ENCODE results near the gene TNFRSF1B.

Gene TNFRSF1B

DNA sequence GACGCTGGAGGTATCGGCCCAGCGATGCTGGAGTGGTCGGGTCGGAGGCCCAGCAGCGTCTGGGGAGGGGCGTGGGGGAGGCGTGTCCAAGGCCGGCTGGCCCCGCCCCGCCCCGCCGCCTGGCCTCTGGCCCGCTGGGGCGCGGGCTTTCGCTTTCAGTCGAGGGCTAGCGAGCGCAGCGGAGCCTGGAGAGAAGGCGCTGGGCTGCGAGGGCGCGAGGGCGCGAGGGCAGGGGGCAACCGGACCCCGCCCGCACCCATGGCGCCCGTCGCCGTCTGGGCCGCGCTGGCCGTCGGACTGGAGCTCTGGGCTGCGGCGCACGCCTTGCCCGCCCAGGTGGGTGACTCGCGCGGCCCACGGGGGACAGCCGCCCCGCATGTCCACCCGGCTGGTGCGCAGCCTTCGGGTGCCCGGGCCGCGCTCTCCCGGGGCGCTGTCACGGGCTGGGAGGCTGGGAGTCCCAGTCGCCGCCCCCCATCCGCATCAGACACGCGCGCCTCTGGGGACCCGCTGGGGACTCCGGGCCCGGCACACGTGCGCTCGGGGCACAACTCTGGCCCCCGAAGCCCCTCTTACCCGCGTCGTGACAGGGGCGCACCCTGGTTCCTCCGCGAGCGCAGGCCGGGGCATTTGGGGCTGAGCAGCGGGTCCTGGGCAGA lies at the start of gene TNFRSF1B:
TNFRSF1B (plus strand) TSS at position 158 of the 659 bp plus-strand sequence; CDS start at position 259, 101 bp downstream.
- peak; percentile 55 for DNase-seq (ENCODE audit: low spot score)

- no peak for DNase-seq (ENCODE audit: low spot score)
These were observed 45.4 kb upstream of the TNFRSF1B start for GRCh38 chr1:12121212-12122003.

DNA sequence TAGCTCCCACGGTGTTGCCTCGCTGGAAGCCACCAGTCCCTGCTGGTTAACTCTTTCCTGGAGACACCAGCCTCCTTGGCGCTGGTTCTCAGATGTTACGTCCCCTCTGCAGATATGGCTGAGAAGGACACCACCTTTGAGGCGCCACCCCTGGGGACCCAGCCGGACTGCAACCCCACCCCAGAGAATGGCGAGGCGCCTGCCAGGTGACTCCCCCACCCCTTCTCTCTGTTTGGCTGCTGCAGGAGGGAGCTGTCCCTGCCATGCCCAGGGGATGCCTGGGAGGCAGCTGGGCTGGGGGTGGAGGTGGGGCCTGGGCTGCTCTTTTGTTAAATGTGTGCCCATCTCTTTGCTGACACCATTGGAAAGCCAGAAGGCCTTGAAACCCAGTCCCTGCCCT lies 43.6 kb upstream of the TNFRSF1B start:
- no peak for DNase-seq (ENCODE audit: low spot score)

DNA sequence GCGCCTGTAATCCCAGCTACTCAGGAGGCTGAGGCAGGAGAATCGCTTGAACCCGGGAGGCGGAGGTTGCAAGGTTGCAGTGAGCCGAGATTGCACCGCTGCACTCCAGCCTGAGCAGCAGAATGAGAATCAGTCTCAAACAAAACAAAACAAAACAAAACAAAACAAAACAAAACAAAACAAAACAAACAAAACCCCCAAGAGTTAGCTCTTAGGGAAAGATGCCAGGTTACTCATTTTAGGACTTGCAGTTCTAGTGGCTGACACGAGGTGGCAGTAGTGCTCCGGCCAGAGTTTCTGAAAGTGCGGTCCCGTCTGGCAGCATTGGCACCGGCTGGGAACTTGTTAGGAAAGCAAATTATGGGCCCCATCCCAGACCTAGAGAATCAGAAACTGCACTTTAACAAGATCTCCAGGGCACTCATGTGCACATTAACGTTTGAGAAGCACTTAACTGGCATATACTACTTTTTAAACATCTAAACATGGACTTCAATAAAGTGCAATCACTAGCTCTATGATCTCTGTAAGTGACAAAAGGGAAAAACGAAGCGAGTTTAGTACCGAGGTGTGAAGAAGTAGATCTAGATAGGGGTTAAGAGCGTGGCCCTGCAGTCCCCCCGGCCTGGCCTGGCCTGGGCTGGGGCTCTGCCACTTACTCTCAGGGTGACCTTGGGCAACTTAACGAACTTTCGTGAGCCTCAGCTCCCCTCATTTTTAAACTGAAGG lies 41.9 kb upstream of the TNFRSF1B start:
- DNase-seq (ENCODE audit: low spot score): peak; percentile 86

DNA sequence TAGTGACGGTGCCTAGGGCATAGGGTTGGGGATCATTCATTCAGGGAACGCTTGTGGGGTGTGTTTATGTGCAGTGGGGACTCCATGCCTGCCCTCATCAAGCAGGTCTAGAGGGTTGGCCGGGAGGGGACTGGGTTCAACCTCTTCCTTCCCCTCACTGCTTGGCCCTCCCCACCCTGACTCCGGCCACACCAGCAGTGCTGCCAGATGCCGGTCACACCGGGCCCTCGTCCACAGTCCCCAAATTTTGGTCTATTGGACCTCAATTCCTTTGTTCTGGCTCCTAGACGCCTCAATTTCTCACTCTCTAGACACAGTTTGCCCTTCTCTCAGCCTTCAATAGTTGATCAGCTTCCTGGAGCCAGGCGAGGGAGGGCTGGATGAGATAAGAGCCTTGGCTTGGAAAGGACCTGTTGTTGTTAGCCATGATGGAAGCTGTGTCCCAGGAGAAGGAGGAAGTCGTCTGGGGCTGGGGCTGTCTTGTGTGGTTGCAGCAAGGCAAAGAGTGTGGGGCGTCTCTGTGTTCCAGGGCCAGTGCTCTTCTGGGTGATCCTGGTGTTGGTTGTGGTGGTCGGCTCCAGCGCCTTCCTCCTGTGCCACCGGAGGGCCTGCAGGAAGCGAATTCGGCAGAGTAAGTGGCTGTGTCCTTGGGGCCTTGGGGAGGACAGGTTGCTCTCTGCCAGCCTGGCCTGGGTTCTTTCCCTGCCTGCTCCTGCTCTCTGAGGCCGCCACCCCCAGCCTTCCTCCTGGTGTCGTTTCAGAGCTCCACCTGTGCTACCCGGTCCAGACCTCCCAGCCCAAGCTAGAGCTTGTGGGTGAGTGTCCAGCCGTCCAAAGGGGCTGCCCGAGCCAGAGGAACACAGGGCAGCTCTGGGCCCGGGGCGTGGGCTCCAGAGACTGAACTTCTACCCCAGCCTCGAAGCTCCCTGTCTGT lies 41.1 kb upstream of the TNFRSF1B start:
- no peak for DNase-seq (ENCODE audit: low spot score)

GRCh38 chr1:12126781-12127180 lies 40.0 kb upstream of the TNFRSF1B start:
- no peak for DNase-seq (ENCODE audit: low spot score)

- DNase-seq (ENCODE audit: low spot score): no peak
These were observed 39.5 kb upstream of the TNFRSF1B start for GRCh38 chr1:12127206-12127810.

DNA sequence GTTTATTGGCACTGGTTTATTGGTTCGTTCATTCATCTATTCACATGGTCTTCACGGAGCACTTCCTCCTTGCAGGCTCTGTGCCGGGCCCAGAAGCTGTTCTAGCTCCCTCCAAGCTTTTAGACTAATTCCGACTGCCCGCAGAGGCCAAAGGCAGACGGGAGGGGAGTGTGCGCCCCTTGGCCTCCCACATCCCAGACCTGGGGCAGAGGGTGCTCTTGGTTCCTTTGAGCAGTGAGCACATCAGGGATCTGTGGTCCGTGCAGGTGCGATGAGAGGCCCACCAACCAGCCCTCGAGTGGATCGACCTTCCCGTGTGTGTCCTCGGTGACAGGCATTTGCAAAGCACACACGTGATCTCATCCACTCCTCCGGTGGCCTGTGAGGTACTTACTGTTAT lies 38.7 kb upstream of the TNFRSF1B start:
- no peak for DNase-seq (ENCODE audit: low spot score)

DNA sequence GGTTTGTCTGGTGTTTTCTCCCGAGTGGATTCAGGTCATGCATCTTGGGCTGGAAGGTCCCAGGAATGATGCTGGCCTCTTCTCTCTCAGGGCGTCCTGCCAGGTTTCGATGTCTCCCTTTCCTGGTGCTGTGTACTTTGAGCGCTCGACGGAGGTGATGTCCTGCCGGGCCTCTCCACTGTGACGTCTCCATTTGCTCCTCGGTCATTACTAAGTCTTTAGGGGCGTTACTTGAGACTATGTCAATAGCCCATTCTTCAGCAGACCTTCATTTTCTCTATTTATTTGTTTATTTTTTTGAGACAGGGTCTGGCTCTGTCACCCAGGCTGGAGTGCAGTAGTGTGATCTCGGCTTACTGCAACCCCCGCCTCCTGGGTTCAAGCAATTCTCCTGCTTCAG lies 37.2 kb upstream of the TNFRSF1B start:
- DNase-seq (ENCODE audit: low spot score): no peak

- DNase-seq (ENCODE audit: low spot score): no peak
These were observed 36.2 kb upstream of the TNFRSF1B start for GRCh38 chr1:12130466-12131130.

GRCh38 chr1:12132078-12132477 lies 34.7 kb upstream of the TNFRSF1B start:
- DNase-seq (ENCODE audit: low spot score): no peak

GRCh38 chr1:12134716-12135115 lies 32.1 kb upstream of the TNFRSF1B start:
- no peak for DNase-seq (ENCODE audit: low spot score)

GRCh38 chr1:12135612-12136011 lies 31.2 kb upstream of the TNFRSF1B start:
- no peak for DNase-seq (ENCODE audit: low spot score)

GRCh38 chr1:12136916-12137610 lies 29.7 kb upstream of the TNFRSF1B start:
- DNase-seq (ENCODE audit: low spot score): no peak

DNA sequence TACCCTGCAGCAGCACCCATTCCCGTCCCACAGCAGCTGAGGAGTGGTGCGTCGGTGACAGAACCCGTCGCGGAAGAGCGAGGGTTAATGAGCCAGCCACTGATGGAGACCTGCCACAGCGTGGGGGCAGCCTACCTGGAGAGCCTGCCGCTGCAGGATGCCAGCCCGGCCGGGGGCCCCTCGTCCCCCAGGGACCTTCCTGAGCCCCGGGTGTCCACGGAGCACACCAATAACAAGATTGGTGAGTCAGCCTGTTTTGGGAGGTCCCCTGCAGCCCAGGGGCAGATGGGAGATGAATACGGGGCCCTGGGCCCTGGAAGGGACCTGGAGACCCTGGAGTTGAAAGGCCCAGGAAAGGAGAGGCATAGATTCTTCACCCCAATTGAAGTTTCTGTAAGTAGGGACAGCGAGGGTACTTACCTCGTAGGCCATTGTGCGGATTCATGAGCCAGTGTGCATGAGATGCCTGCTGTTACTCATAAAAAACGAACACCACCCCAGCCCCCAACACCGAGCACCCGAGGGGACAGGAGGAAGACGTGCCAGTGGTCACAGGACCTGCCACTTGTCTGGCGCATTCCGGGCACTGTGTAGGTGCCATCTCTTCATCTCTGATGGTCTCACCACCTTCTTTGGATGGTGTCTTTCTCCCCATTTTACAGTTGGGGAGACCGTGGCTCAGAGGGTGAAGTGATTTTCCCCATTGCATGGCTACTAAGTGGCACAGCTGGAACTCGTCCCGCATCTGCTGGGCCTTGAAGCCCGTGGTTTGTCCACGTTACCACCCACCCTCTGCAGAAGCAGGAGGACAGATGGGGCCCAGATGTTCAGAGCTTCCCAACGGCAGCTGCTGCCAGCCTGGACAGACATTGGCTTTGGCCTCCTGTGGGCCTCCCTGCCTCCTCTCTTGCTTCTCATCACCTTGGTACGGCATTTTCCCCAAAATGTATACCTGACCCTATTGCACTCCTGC lies 28.3 kb upstream of the TNFRSF1B start:
- no peak for DNase-seq (ENCODE audit: low spot score)

- DNase-seq (ENCODE audit: low spot score): no peak
These were observed 26.8 kb upstream of the TNFRSF1B start for GRCh38 chr1:12140016-12140415.

GRCh38 chr1:12140515-12141162 lies 26.2 kb upstream of the TNFRSF1B start:
- DNase-seq (ENCODE audit: low spot score): no peak

DNA sequence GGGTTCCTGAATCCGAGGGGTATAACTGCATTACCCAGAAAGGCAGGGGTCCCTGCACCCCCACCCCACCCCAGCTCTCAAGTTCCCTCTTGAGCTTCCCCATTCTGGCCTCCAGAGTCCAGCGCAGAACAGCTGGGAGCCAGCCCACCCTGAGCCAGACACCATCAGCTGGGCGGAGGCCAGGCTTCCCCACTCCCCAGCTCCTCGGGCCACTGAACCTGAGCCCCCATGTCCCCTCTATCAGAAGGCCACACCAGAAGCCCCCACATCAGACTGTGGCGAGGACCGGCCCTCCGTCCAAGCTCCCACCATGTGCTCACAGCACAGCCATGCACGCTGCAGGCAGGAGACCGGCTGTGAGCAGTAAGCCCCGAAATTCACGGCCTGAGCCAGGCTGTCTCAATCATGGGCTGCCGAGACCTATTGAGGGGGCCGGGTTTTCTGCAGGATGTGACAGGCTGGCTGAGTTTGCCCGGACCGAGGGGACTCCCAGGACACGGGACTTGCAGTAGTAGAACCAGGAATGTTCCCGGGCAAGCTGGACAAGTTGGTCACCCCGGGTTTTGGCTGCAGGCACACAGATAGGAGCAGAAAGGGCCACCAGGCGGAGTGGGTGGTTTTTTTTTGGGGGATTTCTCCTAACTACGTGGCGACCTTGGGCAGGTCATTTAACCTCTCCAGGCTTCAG lies 25.5 kb upstream of the TNFRSF1B start:
- DNase-seq (ENCODE audit: low spot score): no peak

All from NAMALWA (cell line).